Measurements from ENCODE around the gene RPAIN.

RPAIN gene

GRCh38 chr17:5419959-5420653 lies at the start of gene RPAIN:
Gene RPAIN (plus strand): TSS chr17:5420182. CDS start chr17:5420211, 29 bp downstream.
- DNase-seq (ENCODE audit: low read depth), result peak; percentile 80

GRCh38 chr17:5370411-5370810 lies 49.6 kb upstream of the RPAIN start:
- DNase-seq (ENCODE audit: low read depth), result no peak

GRCh38 chr17:5373112-5373511 lies 46.9 kb upstream of the RPAIN start:
- DNase-seq (ENCODE audit: low read depth), result no peak

- no peak for DNase-seq (ENCODE audit: low read depth)
Observed at GRCh38 chr17:5378566-5379207, 41.3 kb upstream of the RPAIN start.

GRCh38 chr17:5379351-5380107 lies 40.5 kb upstream of the RPAIN start:
- DNase-seq (ENCODE audit: low read depth), result no peak

- DNase-seq (ENCODE audit: low read depth), result no peak
Observed at GRCh38 chr17:5380491-5381135, 39.4 kb upstream of the RPAIN start.

- DNase-seq (ENCODE audit: low read depth), result no peak
Observed at GRCh38 chr17:5381542-5381941, 38.4 kb upstream of the RPAIN start.

GRCh38 chr17:5391678-5392077 lies 28.3 kb upstream of the RPAIN start:
- no peak for DNase-seq (ENCODE audit: low read depth)

- no peak for DNase-seq (ENCODE audit: low read depth)
Observed at GRCh38 chr17:5396612-5397011, 23.4 kb upstream of the RPAIN start.

GRCh38 chr17:5399767-5400166 lies 20.2 kb upstream of the RPAIN start:
- no peak for DNase-seq (ENCODE audit: low read depth)

- DNase-seq (ENCODE audit: low read depth), result no peak
Observed at GRCh38 chr17:5405400-5405799, 14.6 kb upstream of the RPAIN start.

GRCh38 chr17:5408186-5408585 lies 11.8 kb upstream of the RPAIN start:
- DNase-seq (ENCODE audit: low read depth), result no peak

- DNase-seq (ENCODE audit: low read depth), result no peak
Observed at GRCh38 chr17:5410594-5411272, 9.2 kb upstream of the RPAIN start.

GRCh38 chr17:5413682-5414081 lies 6.3 kb upstream of the RPAIN start:
- DNase-seq (ENCODE audit: low read depth), result no peak

- no peak for DNase-seq (ENCODE audit: low read depth)
Observed at GRCh38 chr17:5416901-5417300, 3.1 kb upstream of the RPAIN start.

GRCh38 chr17:5418858-5419355 lies 1.1 kb upstream of the RPAIN start:
- DNase-seq (ENCODE audit: low read depth), result peak; percentile 36

- DNase-seq (ENCODE audit: low read depth), result peak; percentile 96
Observed at GRCh38 chr17:5419356-5419958, 525 bp upstream of the RPAIN start, which contains the start of gene NUP88. Gene NUP88 (minus strand): TSS chr17:5419662. CDS start chr17:5419650, 12 bp downstream.

- no peak for DNase-seq (ENCODE audit: low read depth)
Observed at GRCh38 chr17:5422505-5422904, 2.5 kb downstream of the RPAIN start.

GRCh38 chr17:5424909-5425308 lies 4.9 kb downstream of the RPAIN start:
- no peak for DNase-seq (ENCODE audit: low read depth)

GRCh38 chr17:5425826-5426225 lies 5.8 kb downstream of the RPAIN start:
- DNase-seq (ENCODE audit: low read depth), result no peak

GRCh38 chr17:5429191-5429887 lies 9.4 kb downstream of the RPAIN start:
- no peak for DNase-seq (ENCODE audit: low read depth)

Measured in activated T-cell treated with anti-CD3 and anti-CD28 coated beads for 48 hours (primary cell).